GM19043 (cell line): Measurements from ENCODE around the gene MACROD2.

Experiments
- ATAC-seq: cut with Tn5 transposase; IDR thresholded peaks from one replicate; pipeline ENCODE4 v1.9.1; 2021; ENCODE audit warnings: low read depth; ENCODE audit not compliant: unreplicated experiment

Gene MACROD2

GRCh38 chr20:16057651-16058050 is 2062.3 kb downstream of the MACROD2 start:
- no peak for ATAC-seq

GRCh38 chr20:16058268-16058667 is 2063.0 kb downstream of the MACROD2 start:
- ATAC-seq: no peak

DNA sequence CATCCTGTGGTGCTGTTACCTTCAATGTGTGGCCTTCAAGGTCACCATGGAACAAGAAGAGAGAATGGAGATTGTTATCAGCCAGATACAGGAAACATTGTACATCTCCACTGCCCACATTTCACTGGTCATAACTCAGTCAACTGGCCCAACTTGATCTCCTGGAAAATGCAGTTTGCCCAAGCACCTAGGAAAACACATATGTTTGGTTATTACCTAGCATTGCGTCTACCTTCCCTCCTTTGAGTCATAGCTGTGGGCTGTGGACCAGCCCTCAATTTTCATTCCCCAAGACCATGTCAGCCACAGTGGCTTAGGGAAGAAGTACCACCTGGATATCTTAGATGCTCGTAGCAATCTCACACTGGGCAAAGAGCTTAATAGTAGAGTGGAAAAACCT is 2064.5 kb downstream of the MACROD2 start:
- ATAC-seq: no peak

DNA sequence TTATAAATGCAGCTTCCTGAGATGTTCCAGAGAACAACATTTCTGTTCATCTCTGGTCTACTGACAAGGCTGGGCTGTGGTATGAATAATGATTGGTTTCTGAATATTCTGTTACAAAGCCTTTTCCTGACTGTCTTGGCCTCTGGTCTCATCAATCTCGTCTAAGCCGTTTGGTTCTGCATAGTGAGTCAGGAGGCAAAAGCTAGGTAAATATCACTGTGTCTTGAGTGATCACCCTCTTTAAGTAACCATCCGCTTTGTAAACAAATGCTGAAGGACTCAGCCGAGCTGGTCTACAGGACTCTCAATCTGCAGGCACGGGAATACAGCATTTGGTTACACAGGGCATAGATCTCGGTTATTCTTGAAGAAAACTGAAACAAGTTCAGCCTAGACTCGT is 2066.0 kb downstream of the MACROD2 start:
- ATAC-seq: no peak

DNA sequence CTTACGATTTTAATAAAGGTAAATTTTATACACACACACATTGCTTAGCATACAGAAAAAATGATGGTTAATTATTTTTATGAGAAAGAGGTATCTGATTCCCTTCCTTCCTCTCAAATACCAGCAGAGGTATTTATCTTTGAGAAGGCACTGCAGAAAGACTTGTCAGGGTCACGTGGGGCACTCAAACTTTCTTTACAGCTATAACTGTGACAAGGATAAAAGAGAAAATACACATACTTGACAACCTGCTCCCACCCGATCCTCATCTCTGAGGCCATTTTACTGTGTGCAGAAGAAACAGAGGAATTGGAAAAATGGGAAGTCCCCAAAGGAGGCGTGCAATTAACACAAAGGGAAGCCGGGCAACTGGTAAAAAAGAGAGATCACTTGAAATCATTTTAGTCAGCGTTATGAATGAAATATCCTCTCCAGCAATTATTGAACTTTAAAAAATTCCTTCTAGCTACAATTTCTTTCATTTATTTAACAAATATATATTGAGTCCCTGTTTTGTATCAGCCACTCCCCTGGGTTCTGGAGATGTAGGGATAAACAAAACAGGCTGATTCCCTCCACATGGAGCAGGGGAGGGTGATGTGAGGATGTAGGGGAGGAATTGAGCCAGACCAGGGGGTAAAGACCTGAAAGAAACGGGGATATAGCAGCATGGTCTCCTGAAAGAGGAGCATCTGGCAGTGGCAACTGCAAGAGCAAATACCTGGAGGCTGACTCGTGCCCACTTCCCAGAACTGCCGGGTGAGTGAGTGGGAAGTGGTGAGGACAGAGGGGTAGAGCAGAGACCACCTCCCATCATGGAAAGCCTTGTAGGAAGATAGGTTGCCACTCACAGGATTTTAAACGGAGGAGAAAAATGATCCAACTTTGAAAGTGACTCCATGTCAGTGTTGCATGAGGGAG is 2067.6 kb downstream of the MACROD2 start:
- no peak for ATAC-seq

DNA sequence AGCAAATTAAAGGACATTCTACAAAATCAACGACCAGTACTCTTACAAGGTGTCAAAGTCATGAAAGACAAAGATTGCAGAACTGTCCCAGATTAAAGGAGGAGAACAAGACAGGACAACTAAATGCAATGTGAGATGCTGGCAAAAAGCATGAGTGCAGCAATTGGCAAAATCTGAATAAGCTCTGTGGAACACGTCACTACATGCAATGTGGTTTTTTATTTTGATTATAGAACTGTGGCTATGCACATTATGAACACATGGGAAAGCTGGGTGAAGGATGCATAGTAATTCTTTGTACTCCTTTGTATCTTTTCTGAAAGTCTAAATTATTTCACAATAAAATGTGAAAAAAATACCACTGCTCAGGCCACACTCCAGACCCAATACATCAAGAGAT is 2068.6 kb downstream of the MACROD2 start:
- no peak for ATAC-seq

DNA sequence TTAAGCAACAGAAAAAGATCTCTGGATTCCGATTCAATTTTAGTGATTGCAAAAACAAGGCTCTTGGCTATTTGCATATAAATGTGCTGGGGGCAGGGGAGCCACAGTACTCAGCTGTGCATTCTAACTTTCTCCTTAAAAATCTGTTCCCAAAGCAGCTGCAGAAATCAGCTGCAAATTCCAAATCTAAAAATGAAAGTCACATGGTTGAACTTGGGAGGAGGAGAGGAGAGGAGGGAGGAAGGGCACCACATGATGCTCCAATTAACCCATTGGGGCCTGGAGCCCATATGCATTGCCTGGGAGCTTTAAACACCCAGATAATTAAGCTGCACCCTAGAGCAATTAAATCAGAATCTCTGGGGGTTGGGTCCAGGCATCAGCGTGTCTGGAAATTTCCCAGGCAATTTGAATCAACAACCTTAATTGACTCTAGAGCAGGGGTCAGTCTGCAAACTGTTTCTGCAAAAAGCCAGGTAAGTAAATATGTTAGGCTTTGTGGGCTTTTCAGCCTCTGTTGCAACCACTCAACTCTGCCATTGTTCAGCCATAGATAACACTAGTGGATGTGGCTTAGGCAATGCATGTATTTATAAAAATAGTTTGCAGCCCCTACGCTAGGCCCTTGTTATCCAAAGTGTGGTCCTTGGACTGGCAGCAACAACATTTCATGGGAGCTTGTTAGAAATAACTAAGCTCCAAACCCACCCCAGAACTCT is 2069.8 kb downstream of the MACROD2 start:
- ATAC-seq: no peak

GRCh38 chr20:16066571-16066970 is 2071.3 kb downstream of the MACROD2 start:
- no peak for ATAC-seq

DNA sequence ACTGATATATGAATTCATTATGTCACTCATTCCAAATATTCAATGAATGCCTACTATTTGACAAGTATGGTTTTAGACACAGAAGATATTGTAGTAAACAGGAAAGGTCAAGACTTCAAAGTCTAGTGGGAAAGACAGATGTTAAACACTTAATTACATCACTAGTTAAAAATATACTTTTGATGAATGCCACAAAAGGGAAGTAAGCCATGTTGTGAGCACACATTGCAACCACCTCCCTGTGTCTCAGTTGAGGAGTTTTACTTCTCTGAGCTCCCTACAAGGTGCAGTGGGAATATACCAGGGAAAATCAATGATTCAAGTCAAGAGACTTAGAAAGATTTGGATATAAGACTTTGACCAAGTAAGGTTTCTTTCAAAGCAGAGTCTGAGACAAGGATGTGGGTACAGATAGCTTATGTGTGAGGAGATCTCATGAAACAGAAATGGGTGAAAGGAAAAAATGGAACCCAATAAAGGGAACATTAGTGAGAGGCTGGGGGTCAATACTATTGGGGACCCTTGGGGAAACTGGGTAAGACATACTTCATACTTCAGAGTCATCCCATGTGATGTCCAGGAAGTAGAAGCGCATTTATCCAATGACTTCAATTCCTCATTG is 2074.2 kb downstream of the MACROD2 start:
- ATAC-seq: peak; percentile 86

DNA sequence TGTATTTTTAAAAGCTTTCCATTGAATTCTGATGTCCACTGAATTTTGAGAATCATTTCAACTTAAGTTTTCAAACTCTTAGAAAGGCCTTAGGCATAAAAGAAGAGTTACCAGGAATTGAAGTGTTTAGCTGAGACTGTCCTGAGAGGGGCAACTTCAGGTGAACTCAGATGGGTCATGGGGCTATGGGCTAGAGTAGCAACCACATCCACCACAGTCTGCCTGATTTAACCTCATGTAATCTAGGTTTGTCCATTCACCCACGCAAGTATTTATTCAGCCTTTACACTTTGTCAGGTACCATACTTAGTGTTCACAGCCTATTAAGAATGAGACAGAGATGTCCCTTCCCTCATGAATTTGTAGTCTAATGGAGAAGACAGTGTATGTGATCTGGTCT is 2076.9 kb downstream of the MACROD2 start:
- ATAC-seq: no peak

DNA sequence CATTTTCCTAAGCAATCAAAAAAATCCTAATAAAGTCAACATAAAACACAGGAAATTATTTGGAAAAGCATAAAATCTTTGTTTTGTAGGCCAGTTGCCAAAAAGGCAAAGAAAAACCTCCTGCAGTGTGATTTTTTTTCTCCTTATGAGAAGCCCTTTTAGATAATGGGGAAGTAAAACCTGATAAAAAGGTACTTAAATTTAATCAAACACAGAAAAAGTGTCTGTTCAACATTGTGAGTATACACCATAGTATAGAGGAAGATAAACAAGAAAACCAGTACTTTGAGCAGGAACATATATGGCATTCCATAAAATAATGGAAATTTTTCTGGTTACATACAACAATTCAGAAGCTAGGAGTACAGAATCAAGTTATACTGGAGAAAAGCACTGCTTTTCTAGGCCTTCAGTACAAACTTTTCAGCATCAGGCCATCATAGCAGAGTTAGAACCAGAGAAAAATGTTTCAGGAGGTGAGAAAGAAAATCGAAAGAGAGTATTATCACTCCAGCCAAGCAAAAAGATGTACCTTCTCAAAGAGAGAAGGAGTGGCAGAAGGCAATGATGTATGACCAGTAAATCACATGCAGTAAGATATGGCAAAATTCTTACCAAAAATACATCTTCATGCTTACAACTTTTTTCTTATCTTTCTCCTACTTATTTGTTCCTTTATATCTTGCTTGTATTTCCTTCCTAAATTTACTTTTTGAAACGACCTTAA is 2083.0 kb downstream of the MACROD2 start:
- no peak for ATAC-seq

- ATAC-seq: no peak
Measured at GRCh38 chr20:16081421-16081820, 2086.1 kb downstream of the MACROD2 start.

DNA sequence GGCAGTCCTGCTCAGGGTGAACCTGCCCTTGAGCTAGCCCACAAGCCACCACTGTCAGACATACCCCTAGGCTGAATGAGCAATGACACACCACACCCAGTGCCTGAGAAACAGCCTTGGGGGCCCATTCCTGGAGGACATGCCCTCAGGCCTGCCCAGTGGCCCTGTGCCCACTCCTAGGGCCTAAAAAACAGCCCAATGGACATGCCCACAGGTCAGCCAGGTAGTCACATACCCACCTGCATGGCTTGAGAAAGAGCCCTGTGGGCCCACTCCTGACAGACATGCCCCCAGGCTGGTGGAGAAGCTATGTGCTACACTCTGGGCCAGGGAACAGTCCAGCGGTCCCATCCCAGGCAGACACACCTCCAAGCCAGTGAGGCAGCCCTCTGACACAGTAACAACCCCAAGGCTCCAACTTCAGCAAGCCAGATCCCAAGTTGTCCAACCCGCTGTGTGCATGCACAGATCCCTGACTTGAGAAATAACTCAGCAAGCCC is 2086.8 kb downstream of the MACROD2 start:
- no peak for ATAC-seq

DNA sequence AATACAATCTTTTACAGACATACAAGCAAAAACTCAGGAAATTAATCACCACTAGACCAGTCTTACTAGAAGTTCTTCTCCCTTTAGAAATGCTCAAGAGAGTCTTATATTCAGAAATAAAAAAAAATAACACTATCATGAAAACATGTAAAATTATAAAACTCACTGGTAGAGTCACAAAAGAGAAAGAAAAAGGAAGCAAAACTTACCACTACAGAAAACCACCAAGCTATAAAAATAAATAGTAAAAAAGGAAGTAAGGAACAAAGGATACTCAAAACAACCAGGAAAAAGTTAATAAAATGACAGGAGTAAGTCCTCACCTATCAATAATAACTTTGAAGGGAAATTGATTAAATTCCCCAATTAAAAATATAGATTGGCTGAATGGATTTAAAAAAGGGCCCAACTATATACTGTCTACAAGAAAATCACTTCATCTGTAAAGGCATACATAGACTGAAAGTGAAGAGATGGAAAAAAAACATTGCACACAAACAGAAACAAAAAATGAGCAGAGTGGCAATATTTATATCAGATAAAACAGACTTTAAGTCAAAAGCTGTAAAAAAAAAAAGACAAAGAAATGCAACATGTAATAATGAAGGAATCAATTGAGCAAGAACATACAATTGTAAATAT is 2088.4 kb downstream of the MACROD2 start:
- ATAC-seq: no peak

DNA sequence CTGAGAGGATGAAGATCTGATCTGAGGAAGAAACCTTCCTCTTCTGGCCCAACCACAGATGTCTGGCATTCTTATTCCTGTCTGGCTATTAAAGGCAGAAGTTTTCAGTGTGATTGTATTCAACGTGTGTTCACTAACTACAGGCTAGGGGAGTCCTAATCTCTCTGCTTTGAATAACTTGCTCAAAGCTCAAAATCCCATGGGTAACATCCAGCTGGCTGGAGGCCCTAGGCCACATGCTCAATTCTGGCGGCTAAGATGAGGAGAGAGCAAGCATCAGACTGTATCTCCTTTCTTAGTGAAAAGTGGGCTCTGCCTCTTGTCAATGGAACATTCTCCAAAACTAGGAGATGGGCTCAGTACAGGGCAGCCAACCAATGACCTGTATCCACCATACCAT is 2099.9 kb downstream of the MACROD2 start:
- ATAC-seq: no peak

- no peak for ATAC-seq
Measured at GRCh38 chr20:16096756-16097326, 2101.5 kb downstream of the MACROD2 start.

DNA sequence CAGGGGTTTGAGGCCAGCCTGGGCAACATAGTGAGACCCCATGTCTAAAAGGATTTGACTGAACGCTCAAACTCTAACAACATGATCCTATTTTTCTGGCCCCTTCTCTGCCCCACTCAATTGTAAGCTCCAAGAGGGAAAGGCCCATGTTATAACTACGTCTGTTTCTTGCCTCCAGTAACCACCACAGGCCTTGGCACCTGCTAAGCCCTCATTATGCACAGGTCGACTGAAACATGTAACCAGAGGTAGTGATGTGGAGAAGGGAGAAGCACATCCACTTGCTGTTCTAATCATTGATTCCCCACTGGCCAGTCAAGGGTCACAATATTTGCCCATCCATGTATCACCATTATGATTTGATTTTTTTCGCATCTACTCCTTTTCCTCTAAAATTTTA is 2102.5 kb downstream of the MACROD2 start:
- no peak for ATAC-seq

- ATAC-seq: no peak
Measured at GRCh38 chr20:16098890-16099639, 2103.7 kb downstream of the MACROD2 start.

GRCh38 chr20:16100111-16100510 is 2104.8 kb downstream of the MACROD2 start:
- ATAC-seq: no peak
